PC-9 (cell line): ENCODE results near the gene ATF6. TPM values are rescaled to one million over a fixed set of nuclear protein-coding genes. Genes with fewer than 3 reads are reported as not detected.

ENCODE experiments used
- BruUV-seq: library from RNA; stranded (reverse); fragments of 400-500 nt; replicated peaks from 2 replicates; lab custom pipeline; 2021; lab: Mats Ljungman, UMichigan
- CTCF ChIA-PET: fragments of 300-600 bp; sonication (Branson Sonifier 250); formaldehyde crosslinking; loops from one replicate; lab custom pipeline; 2022; ENCODE audit warnings: antibody characterized with exemption; lab: Charles Lee
- POLR2A ChIA-PET: fragments of 300-600 bp; sonication (Branson Sonifier 250); formaldehyde crosslinking; loops from one replicate; lab custom pipeline; 2022; ENCODE audit warnings: antibody characterized with exemption; ENCODE audit not compliant: unreplicated experiment; lab: Charles Lee
- DNase-seq, 2 experiments: peaks; one replicate each; pipeline versions ENCODE4 v3.0.0 to v3.0.0-alpha.2; 2015 to 2022; ENCODE audit warnings: mixed read lengths in 1 of 2
- H2AFZ ChIP-seq: fragments of 200-600 bp; sonication (generic); 2 replicates; pipeline ENCODE4 v1.8.1; 2017; ENCODE audit warnings: antibody characterized with exemption
- H3F3A ChIP-seq: fragments of 200-600 bp; sonication (generic); 2 replicates; pipeline ENCODE4 v1.8.1; 2017; ENCODE audit warnings: antibody characterized with exemption, mild to moderate bottlenecking, low read depth; ENCODE audit not compliant: insufficient read depth
- H3K27ac ChIP-seq: fragments of 200-600 bp; sonication (generic); 2 replicates; pipeline ENCODE4 v1.6.1; 2016; ENCODE audit warnings: mixed run types
- H3K27me3 ChIP-seq: fragments of 200-600 bp; sonication (generic); 2 replicates; pipeline ENCODE4 v1.6.1; 2016; ENCODE audit warnings: low read depth, mixed run types; ENCODE audit not compliant: insufficient read depth
- H3K36me3 ChIP-seq: fragments of 200-600 bp; sonication (generic); 2 replicates; pipeline ENCODE4 v1.6.1; 2016; ENCODE audit warnings: low read depth, mixed run types
- H3K4me1 ChIP-seq: fragments of 200-600 bp; sonication (generic); replicated peaks from 2 replicates; pipeline ENCODE4 v1.6.1; 2016; ENCODE audit warnings: mixed run types; ENCODE audit not compliant: insufficient read depth
- H3K4me2 ChIP-seq: fragments of 200-600 bp; sonication (generic); 2 replicates; pipeline ENCODE4 v1.6.1; 2017; ENCODE audit warnings: mixed run types
- H3K4me3 ChIP-seq: fragments of 200-600 bp; sonication (generic); 2 replicates; pipeline ENCODE4 v1.6.1; 2016; ENCODE audit warnings: mixed run types
- H3K79me2 ChIP-seq: fragments of 200-600 bp; sonication (generic); 2 replicates; pipeline ENCODE4 v1.6.1; 2017; ENCODE audit warnings: low read depth, mixed run types
- H3K9me2 ChIP-seq: fragments of 200-600 bp; sonication (generic); 2 replicates; pipeline ENCODE4 v1.8.1; 2017; ENCODE audit warnings: mild to moderate bottlenecking; ENCODE audit not compliant: insufficient read depth
- H3K9me3 ChIP-seq: fragments of 200-600 bp; sonication (generic); 2 replicates; pipeline ENCODE4 v1.8.1; 2016; ENCODE audit warnings: low read depth; ENCODE audit not compliant: insufficient read depth
- H4K20me1 ChIP-seq: fragments of 200-600 bp; sonication (generic); 2 replicates; pipeline ENCODE4 v1.8.1; 2017; ENCODE audit not compliant: insufficient read depth
- EZH2 ChIP-seq: fragments of 200-600 bp; sonication (generic); IDR thresholded peaks from 2 replicates; pipeline ENCODE4 v1.8.0; 2017; ENCODE audit warnings: antibody characterized with exemption, low read depth
- intact Hi-C: fragments of 100-400 bp; cut with micrococcal nuclease; formaldehyde crosslinking; loops from one replicate; pipeline ENCODE4 v1.10.0; 2022; ENCODE audit not compliant: unreplicated experiment
- total RNA-seq: library from RNA; stranded (reverse); gene quantifications from 2 replicates; pipeline ENCODE4 v1.2.3, GENCODE V29; 2021
- TF ChIP-seq, protein P1 (sequence below): fragments of 200-600 bp; sonication (generic); conservative IDR thresholded peaks from 2 replicates; pipeline ENCODE4 v1.6.1; 2017; ENCODE audit warnings: mixed run types, antibody characterized with exemption, mild to moderate bottlenecking, moderate library complexity

Gene ATF6
- total RNA-seq, 1 experiment from 2014 or later = 19.5 TPM

- CTCF ChIA-PET = no interaction called here
Measured at GRCh38 chr1:161839591-161839990, 73.5 kb downstream of the ATF6 start.

DNA sequence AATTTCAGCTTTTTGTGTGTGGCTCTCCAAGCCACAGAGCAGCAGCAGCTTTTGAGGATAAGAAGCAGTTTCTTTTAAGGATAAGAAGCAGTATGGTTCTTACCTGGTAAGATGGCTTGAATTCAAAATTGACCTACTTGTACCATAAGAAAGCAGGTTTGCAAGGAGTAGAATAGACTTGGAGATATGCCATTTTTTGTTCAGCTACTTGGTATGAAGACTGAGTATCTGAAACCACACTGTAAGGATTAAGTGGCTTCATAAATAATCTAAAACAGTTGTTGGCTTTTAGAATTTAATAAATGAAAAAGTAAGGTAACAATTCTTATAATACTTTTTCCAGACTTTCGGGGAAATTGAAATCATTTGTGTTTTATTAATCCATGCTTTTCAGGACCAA lies 74.2 kb downstream of the ATF6 start:
- no peak overlapping the region for H3K4me3 ChIP-seq
- intact Hi-C loops = no loop called here
- no peak overlapping the region for H3K27ac ChIP-seq
- TF ChIP-seq, protein P1, sequence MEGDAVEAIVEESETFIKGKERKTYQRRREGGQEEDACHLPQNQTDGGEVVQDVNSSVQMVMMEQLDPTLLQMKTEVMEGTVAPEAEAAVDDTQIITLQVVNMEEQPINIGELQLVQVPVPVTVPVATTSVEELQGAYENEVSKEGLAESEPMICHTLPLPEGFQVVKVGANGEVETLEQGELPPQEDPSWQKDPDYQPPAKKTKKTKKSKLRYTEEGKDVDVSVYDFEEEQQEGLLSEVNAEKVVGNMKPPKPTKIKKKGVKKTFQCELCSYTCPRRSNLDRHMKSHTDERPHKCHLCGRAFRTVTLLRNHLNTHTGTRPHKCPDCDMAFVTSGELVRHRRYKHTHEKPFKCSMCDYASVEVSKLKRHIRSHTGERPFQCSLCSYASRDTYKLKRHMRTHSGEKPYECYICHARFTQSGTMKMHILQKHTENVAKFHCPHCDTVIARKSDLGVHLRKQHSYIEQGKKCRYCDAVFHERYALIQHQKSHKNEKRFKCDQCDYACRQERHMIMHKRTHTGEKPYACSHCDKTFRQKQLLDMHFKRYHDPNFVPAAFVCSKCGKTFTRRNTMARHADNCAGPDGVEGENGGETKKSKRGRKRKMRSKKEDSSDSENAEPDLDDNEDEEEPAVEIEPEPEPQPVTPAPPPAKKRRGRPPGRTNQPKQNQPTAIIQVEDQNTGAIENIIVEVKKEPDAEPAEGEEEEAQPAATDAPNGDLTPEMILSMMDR = no peak
- no peak for TF ChIP-seq EZH2
- ChIA-PET POLR2A (no interaction called here), CTCF (no interaction called here)
- no peak overlapping the region for H2AFZ ChIP-seq
- no peaks in the 10 kb centered on the region for H3K79me2 ChIP-seq
- no peaks in the 10 kb centered on the region for H3K9me2 ChIP-seq
- H3K4me2 ChIP-seq = no peak overlapping the region
- H3K4me1 ChIP-seq = no peaks in the 10 kb centered on the region
- no peaks in the 10 kb centered on the region for H3K9me3 ChIP-seq
- no TSS peak for BruUV-seq
- H3F3A ChIP-seq = no peaks in the 10 kb centered on the region
- H3K27me3 ChIP-seq = no peaks in the 10 kb centered on the region
- H4K20me1 ChIP-seq = 0 out of 2 replicates have a peak, but pooled peaks cover 4% of the 10 kb centered on the region
- DNase-seq = no peak
- no peaks in the 10 kb centered on the region for H3K36me3 ChIP-seq

More at GRCh38 chr1:161839591-161839990, 73.5 kb downstream of the ATF6 start:
- no peaks in the 10 kb centered on the region for H3K36me3 ChIP-seq
- no peaks in the 10 kb centered on the region for H3K9me3 ChIP-seq
- BruUV-seq = no TSS peak
- H3K4me1 ChIP-seq = no peaks in the 10 kb centered on the region
- H3K4me2 ChIP-seq = no peak overlapping the region
- H3K9me2 ChIP-seq = no peaks in the 10 kb centered on the region
- DNase-seq = no peak
- POLR2A ChIA-PET = no interaction called here
- no peak overlapping the region for H2AFZ ChIP-seq
- no peaks in the 10 kb centered on the region for H3K27me3 ChIP-seq
- H3K27ac ChIP-seq = no peak overlapping the region
- H3F3A ChIP-seq = no peaks in the 10 kb centered on the region
- H4K20me1 ChIP-seq = 0 out of 2 replicates have a peak, but pooled peaks cover 4% of the 10 kb centered on the region
- intact Hi-C loops = no loop called here
- TF ChIP-seq EZH2 = no peak
- TF ChIP-seq, protein P1 = no peak
- H3K79me2 ChIP-seq = no peaks in the 10 kb centered on the region
- no peak overlapping the region for H3K4me3 ChIP-seq

- TF ChIP-seq EZH2 = no peak
- TF ChIP-seq, protein P1 = no peak
- CTCF ChIA-PET = interaction anchor here (0.5 kb wide), 1 partner anchor 194 kb away, joined by 6 read pairs; no protein-coding TSS in a partner anchor
- H3K27ac ChIP-seq = no peak overlapping the region
- POLR2A ChIA-PET = no interaction called here
- no peak overlapping the region for H3K4me3 ChIP-seq
- DNase-seq = no peak
- no TSS peak for BruUV-seq
- H2AFZ ChIP-seq = no peak overlapping the region
- intact Hi-C loops = no loop called here
- 0 out of 2 replicates have a peak, but pooled peaks cover 4% of the 10 kb centered on the region for H4K20me1 ChIP-seq
- no peaks in the 10 kb centered on the region for H3K9me3 ChIP-seq
- no peaks in the 10 kb centered on the region for H3F3A ChIP-seq
- H3K9me2 ChIP-seq = no peaks in the 10 kb centered on the region
- H3K4me1 ChIP-seq = no peaks in the 10 kb centered on the region
- no peaks in the 10 kb centered on the region for H3K36me3 ChIP-seq
- no peaks in the 10 kb centered on the region for H3K79me2 ChIP-seq
- H3K27me3 ChIP-seq = no peaks in the 10 kb centered on the region
- no peak overlapping the region for H3K4me2 ChIP-seq
Measured at GRCh38 chr1:161843156-161843555, 77.0 kb downstream of the ATF6 start.
